GM12891 (cell line): Measurements from ENCODE around the gene RWDD2A.

Experiments
- POLR2A ChIP-seq: IDR thresholded peaks from 2 replicates; pipeline ENCODE4 v1.6.1; 2011; ENCODE audit warnings: low read depth, low read length, control low read depth
- POLR2AphosphoS5 ChIP-seq: IDR thresholded peaks from 2 replicates; pipeline ENCODE4 v1.6.1; 2011; ENCODE audit warnings: low read depth, low read length, control low read depth
- POU2F2 ChIP-seq: IDR thresholded peaks from 2 replicates; pipeline ENCODE4 v1.6.1; 2011; ENCODE audit warnings: low read depth, mild to moderate bottlenecking, control low read depth, low read length, moderate library complexity
- TAF1 ChIP-seq: IDR thresholded peaks from 2 replicates; pipeline ENCODE4 v1.6.1; 2011; ENCODE audit warnings: low read depth, low read length, control low read depth

GRCh38 chr6:83168556-83168955 lies 24.6 kb upstream of the RWDD2A start:
- TF ChIP-seq TAF1 (no peak), POLR2A (no peak), POU2F2 (no peak), POLR2AphosphoS5 (no peak)
